HG03175 (cell line): ENCODE data around the gene SCLT1.

ENCODE experiments used
- ATAC-seq: cut with Tn5 transposase; IDR thresholded peaks from one replicate; pipeline ENCODE4 v1.9.1; 2021; ENCODE audit warnings: mild to moderate bottlenecking, moderate library complexity; ENCODE audit not compliant: unreplicated experiment

The SCLT1 gene

GRCh38 chr4:128877934-128878333 is 215.4 kb downstream of the SCLT1 start:
- ATAC-seq: no peak

- no peak for ATAC-seq
Measured at GRCh38 chr4:128876200-128876599, 217.1 kb downstream of the SCLT1 start.

GRCh38 chr4:128871948-128872347 is 221.4 kb downstream of the SCLT1 start:
- ATAC-seq: no peak

GRCh38 chr4:128869776-128870509 is 223.4 kb downstream of the SCLT1 start:
- no peak for ATAC-seq

- ATAC-seq: no peak
Measured at GRCh38 chr4:128868758-128869157, 224.6 kb downstream of the SCLT1 start.

- ATAC-seq: no peak
Measured at GRCh38 chr4:128866691-128867090, 226.6 kb downstream of the SCLT1 start.

GRCh38 chr4:128866269-128866668 is 227.1 kb downstream of the SCLT1 start:
- ATAC-seq: no peak

- no peak for ATAC-seq
Measured at GRCh38 chr4:128865132-128865531, 228.2 kb downstream of the SCLT1 start.

GRCh38 chr4:128863312-128864075 is 229.8 kb downstream of the SCLT1 start:
- ATAC-seq: peak; percentile 46

GRCh38 chr4:128862608-128863311 is 230.6 kb downstream of the SCLT1 start:
- ATAC-seq: no peak

GRCh38 chr4:128861856-128862518 is 231.4 kb downstream of the SCLT1 start:
- ATAC-seq: no peak

- no peak for ATAC-seq
Measured at GRCh38 chr4:128859887-128860677, 233.3 kb downstream of the SCLT1 start.

GRCh38 chr4:128858879-128859671 is 234.3 kb downstream of the SCLT1 start:
- ATAC-seq: no peak

- ATAC-seq: no peak
Measured at GRCh38 chr4:128856246-128856645, 237.1 kb downstream of the SCLT1 start.

GRCh38 chr4:128855621-128856020 is 237.7 kb downstream of the SCLT1 start:
- ATAC-seq: no peak

GRCh38 chr4:128854433-128854832 is 238.9 kb downstream of the SCLT1 start:
- peak; percentile 87 for ATAC-seq

- no peak for ATAC-seq
Measured at GRCh38 chr4:128853741-128854140, 239.6 kb downstream of the SCLT1 start.

GRCh38 chr4:128850252-128850651 is 243.1 kb downstream of the SCLT1 start:
- no peak for ATAC-seq

GRCh38 chr4:128848461-128848860 is 244.9 kb downstream of the SCLT1 start:
- no peak for ATAC-seq
